GM12892 (cell line): ENCODE data around the gene SEL1L3.

Experiments used
- POLR2A ChIP-seq: IDR thresholded peaks from 2 replicates; pipeline ENCODE4 v1.6.1; 2011; ENCODE audit warnings: low read depth, low read length, control low read depth
- POLR2AphosphoS5 ChIP-seq: IDR thresholded peaks from 2 replicates; pipeline ENCODE4 v1.6.1; 2011; ENCODE audit warnings: low read depth, low read length, control low read depth
- TAF1 ChIP-seq: IDR thresholded peaks from 2 replicates; pipeline ENCODE4 v1.6.1; 2011; ENCODE audit warnings: low read depth, mild to moderate bottlenecking, control low read depth, low read length, borderline replicate concordance

DNA sequence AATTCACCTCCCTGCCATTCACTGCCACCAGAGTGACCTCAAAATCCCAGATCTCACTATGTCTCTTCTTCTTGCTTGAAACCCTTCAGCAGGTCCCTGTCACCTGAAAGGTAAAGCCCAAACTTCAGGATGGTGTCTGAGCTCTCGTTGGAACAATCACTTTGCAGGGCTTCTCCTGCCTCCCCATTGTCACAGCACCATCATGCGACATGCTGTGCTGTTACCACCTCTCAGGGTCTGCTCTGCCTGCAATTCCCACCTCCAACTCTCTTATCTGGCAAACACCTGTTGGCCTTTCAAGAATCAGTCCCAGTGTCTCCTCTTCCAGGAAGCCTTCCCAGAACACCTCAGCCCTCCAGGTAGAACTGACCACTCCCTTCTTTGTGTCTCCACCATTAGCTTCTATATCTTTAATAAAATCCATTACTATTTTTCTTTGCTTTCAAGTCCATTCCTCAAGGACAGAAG lies 46.2 kb downstream of the SEL1L3 start:
- TF ChIP-seq POLR2AphosphoS5 (no peak), POLR2A (no peak), TAF1 (no peak)
